Skin of body (tissue), 2 donors: Measurements from ENCODE around the gene PTGIS. TPM values are rescaled to one million over a fixed set of nuclear protein-coding genes. Genes with fewer than 3 reads are reported as not detected.

ENCODE experiments used
- DNase-seq: peaks from one replicate; lab custom pipeline; 2025; lab: John Stamatoyannopoulos, UW
- total RNA-seq: library from RNA; depleted of rRNA; stranded (reverse); fragments of >200 nt; gene quantifications from one replicate; pipeline ENCODE4 v1.2.3, GENCODE V29; 2014

Gene PTGIS
- total RNA-seq, 1 donor from 2014 or later, result 14.0 TPM

- DNase-seq, result no peak
Observed at GRCh38 chr20:49475292-49476015, 92.5 kb downstream of the PTGIS start.

- DNase-seq, result no peak
Observed at GRCh38 chr20:49471397-49471796, 96.5 kb downstream of the PTGIS start.

GRCh38 chr20:49470922-49471321 lies 97.0 kb downstream of the PTGIS start:
- DNase-seq, result no peak

- no peak for DNase-seq
Observed at GRCh38 chr20:49469060-49469459, 98.9 kb downstream of the PTGIS start.

GRCh38 chr20:49468412-49468811 lies 99.5 kb downstream of the PTGIS start:
- no peak for DNase-seq

- no peak for DNase-seq
Observed at GRCh38 chr20:49466114-49466912, 101.6 kb downstream of the PTGIS start.

- DNase-seq, result no peak
Observed at GRCh38 chr20:49464556-49464955, 103.4 kb downstream of the PTGIS start.

- DNase-seq, result no peak
Observed at GRCh38 chr20:49462626-49463025, 105.3 kb downstream of the PTGIS start.

GRCh38 chr20:49461894-49462620 lies 105.9 kb downstream of the PTGIS start:
- no peak for DNase-seq

GRCh38 chr20:49460916-49461315 lies 107.0 kb downstream of the PTGIS start:
- no peak for DNase-seq

- no peak for DNase-seq
Observed at GRCh38 chr20:49460131-49460530, 107.8 kb downstream of the PTGIS start.

- no peak for DNase-seq
Observed at GRCh38 chr20:49459684-49460083, 108.3 kb downstream of the PTGIS start.

GRCh38 chr20:49457444-49457843 lies 110.5 kb downstream of the PTGIS start:
- no peak for DNase-seq

- DNase-seq, result no peak
Observed at GRCh38 chr20:49456646-49457045, 111.3 kb downstream of the PTGIS start.

GRCh38 chr20:49455691-49456090 lies 112.2 kb downstream of the PTGIS start:
- DNase-seq, result no peak

Other genes with a start within 250 kb of the PTGIS start
- 2.4 TPM for gene KCNB1, start 85.5 kb downstream of the PTGIS start, total RNA-seq
- gene B4GALT5, start 145.7 kb upstream of the PTGIS start, total RNA-seq, result 16.2 TPM
- 4.8 TPM for gene SLC9A8, start 244.7 kb upstream of the PTGIS start, total RNA-seq